Measurements from ENCODE around the gene SMYD2. TPM values are rescaled to one million over a fixed set of nuclear protein-coding genes. Genes with fewer than 3 reads are reported as not detected.

Gene SMYD2
- total and polyA plus RNA-seq, 2 donors (not counting 3 experiments of a cell fraction or from before 2014, with no cell fraction given), result 8.0 to 20.9 TPM

GRCh38 chr1:214362188-214362882 lies 81.4 kb downstream of the SMYD2 start:
- no peaks in the 10 kb centered on the region for H3K79me2 ChIP-seq (ENCODE audit: control insufficient read depth, insufficient read depth, low read length)
- H3K4me3 ChIP-seq (replicated peaks in 1 of 3; ENCODE audit: insufficient read depth in 1 of 3, low read depth in 1 of 3, low read length in 3 of 3), result no peak overlapping the region
- H3K4me2 ChIP-seq (ENCODE audit: insufficient read depth, low read length), result no peak overlapping the region
- no peaks in the 10 kb centered on the region for H4K20me1 ChIP-seq (replicated peaks; ENCODE audit: control insufficient read depth, extremely low read depth, insufficient read depth, low read length)
- peak; percentile 52 for DNase-seq (ENCODE audit: low read depth, low spot score)
- H3K36me3 ChIP-seq (ENCODE audit: control insufficient read depth in 2 of 2, extremely low read depth in 1 of 2, insufficient read depth in 2 of 2, low read length in 2 of 2), result peaks cover 15 to 16% of the 10 kb centered on the region in 2 experiments
- peak overlapping the region; percentile 3 for H3K27ac ChIP-seq (ENCODE audit: insufficient read depth, low read depth, low read length)
- no peak overlapping the region for H3K9ac ChIP-seq (replicated peaks; ENCODE audit: extremely low read depth, insufficient read depth, low read length)
- FAIRE-seq, result no peak
- H3K9me3 ChIP-seq (replicated peaks; ENCODE audit: control insufficient read depth, insufficient read depth, low read length), result no peaks in the 10 kb centered on the region
- ChIA-PET CTCF (interaction anchor here (0.8 to 2.3 kb wide), 3 partner anchors 30 to 223 kb away, joined by 3 to 7 read pairs (median 3); no protein-coding TSS in a partner anchor), POLR2A (no interaction called here)
- dilution Hi-C loops (cut with MboI; ENCODE audit: extremely low pct_ligation_motif_present, low sequenced_read_pairs), result no loop called here
- peaks cover 8% of the 10 kb centered on the region for H3K4me1 ChIP-seq (ENCODE audit: control insufficient read depth, extremely low read depth, insufficient read depth, low read length)
- TF ChIP-seq POLR2A (IDR thresholded peaks at IDR 0.05; ENCODE audit: low read depth, low read length), result no peak
- peak; percentile 59 for TF ChIP-seq JUN (IDR thresholded peaks at IDR 0.05; ENCODE audit: borderline replicate concordance, insufficient read depth, insufficient read length, low read depth)
- peak; percentile 72 for TF ChIP-seq FOS (IDR thresholded peaks at IDR 0.05; ENCODE audit: borderline replicate concordance, insufficient read depth, low read length)
- no peak for TF ChIP-seq POLR2AphosphoS5 (IDR thresholded peaks at IDR 0.05; ENCODE audit: insufficient read depth, low read depth, low read length)
- TF ChIP-seq GATA2 (IDR thresholded peaks at IDR 0.05; ENCODE audit: insufficient read depth, insufficient read length, low read depth, low read length), result peak; percentile 69
- H2AFZ ChIP-seq (ENCODE audit: low read depth, low read length), result no peak overlapping the region
- no peaks in the 10 kb centered on the region for H3K9me1 ChIP-seq (replicated peaks; ENCODE audit: control insufficient read depth, extremely low read depth, insufficient read depth, low read length)
- intact Hi-C loops (cut with micrococcal nuclease), result loop anchor here (1.0 to 2.0 kb wide), 2 partner anchors 42 to 189 kb away; partner anchors contain the start of gene PTPN14
- H3K27me3 ChIP-seq (ENCODE audit: control insufficient read depth in 2 of 2, insufficient read depth in 2 of 2, low read length in 2 of 2), result no peaks in the 10 kb centered on the region
- no TSS peak for BruUV-seq (replicated peaks)

- dilution Hi-C loops (cut with MboI; ENCODE audit: extremely low pct_ligation_motif_present, low sequenced_read_pairs), result no loop called here
- Histone ChIP-seq H2AFZ (ENCODE audit: low read depth, low read length) (no peak overlapping the region), H3K4me1 (ENCODE audit: control insufficient read depth, extremely low read depth, insufficient read depth, low read length) (peaks cover 8% of the 10 kb centered on the region), H3K9ac (replicated peaks; ENCODE audit: extremely low read depth, insufficient read depth, low read length) (no peak overlapping the region), H3K27ac (ENCODE audit: insufficient read depth, low read depth, low read length) (no peak overlapping the region), H3K9me3 (replicated peaks; ENCODE audit: control insufficient read depth, insufficient read depth, low read length) (no peaks in the 10 kb centered on the region), H3K9me1 (replicated peaks; ENCODE audit: control insufficient read depth, extremely low read depth, insufficient read depth, low read length) (no peaks in the 10 kb centered on the region), H3K36me3 (ENCODE audit: control insufficient read depth in 2 of 2, extremely low read depth in 1 of 2, insufficient read depth in 2 of 2, low read length in 2 of 2) (peaks cover 16 to 19% of the 10 kb centered on the region in 2 experiments), H3K4me3 (replicated peaks in 1 of 3; ENCODE audit: insufficient read depth in 1 of 3, low read depth in 1 of 3, low read length in 3 of 3) (no peak overlapping the region), H3K27me3 (ENCODE audit: control insufficient read depth in 2 of 2, insufficient read depth in 2 of 2, low read length in 2 of 2) (no peaks in the 10 kb centered on the region), H3K79me2 (ENCODE audit: control insufficient read depth, insufficient read depth, low read length) (no peaks in the 10 kb centered on the region), H4K20me1 (replicated peaks; ENCODE audit: control insufficient read depth, extremely low read depth, insufficient read depth, low read length) (no peaks in the 10 kb centered on the region), H3K4me2 (ENCODE audit: insufficient read depth, low read length) (no peak overlapping the region)
- no peak for DNase-seq (ENCODE audit: low read depth, low spot score)
- TF ChIP-seq CTCF (IDR thresholded peaks at IDR 0.05; ENCODE audit: extremely low read depth in 1 of 2, insufficient read depth in 1 of 2, low read depth in 1 of 2, low read length in 2 of 2) (no peak), MAX (IDR thresholded peaks at IDR 0.05; ENCODE audit: insufficient read depth, insufficient read length) (no peak), POLR2AphosphoS5 (IDR thresholded peaks at IDR 0.05; ENCODE audit: insufficient read depth, low read depth, low read length) (no peak), FOS (IDR thresholded peaks at IDR 0.05; ENCODE audit: borderline replicate concordance, insufficient read depth, low read length) (no peak), JUN (IDR thresholded peaks at IDR 0.05; ENCODE audit: borderline replicate concordance, insufficient read depth, insufficient read length, low read depth) (no peak), GATA2 (IDR thresholded peaks at IDR 0.05; ENCODE audit: insufficient read depth, insufficient read length, low read depth, low read length) (no peak), POLR2A (IDR thresholded peaks at IDR 0.05; ENCODE audit: low read depth, low read length) (no peak), MYC (IDR thresholded peaks at IDR 0.05; ENCODE audit: low read depth, low read length) (no peak), EZH2 (IDR thresholded peaks at IDR 0.05; ENCODE audit: borderline replicate concordance, low read depth, low read length, severe bottlenecking) (no peak)
- ChIA-PET POLR2A (no interaction called here), CTCF (interaction anchor here (1.6 to 2.3 kb wide), 2 partner anchors 149 to 221 kb away, joined by 3 to 7 read pairs; no protein-coding TSS in a partner anchor)
- no TSS peak for BruUV-seq (replicated peaks)
- no peak for FAIRE-seq
- intact Hi-C loops (cut with micrococcal nuclease), result loop anchor here (2.0 kb wide), 1 partner anchor 41 kb away; no protein-coding TSS in a partner anchor
Measured at GRCh38 chr1:214363386-214363785, 82.4 kb downstream of the SMYD2 start.
